Neutrophil (primary cell): ENCODE results near the gene CCIN.

ENCODE experiments used
- H3K27ac ChIP-seq: fragments of 200-600 bp; sonication (generic); 2 replicates; pipeline ENCODE4 v1.5.1; 2016; ENCODE audit warnings: mild to moderate bottlenecking, moderate library complexity
- H3K27me3 ChIP-seq: fragments of 200-600 bp; sonication (generic); 2 replicates; pipeline ENCODE4 v1.6.0; 2016; ENCODE audit warnings: mild to moderate bottlenecking
- H3K36me3 ChIP-seq: fragments of 200-600 bp; sonication (generic); 2 replicates; pipeline ENCODE4 v1.5.1; 2017
- H3K4me1 ChIP-seq, 2 experiments: fragments of 200-600 bp in 1 of 2; sonication (generic) in 1 of 2; 1 replicate in 1 of 2; 2 replicates in 1 of 2; pipeline versions ENCODE4 v1.5.1 to v1.6.1; 2013 to 2016; ENCODE audit warnings: low read depth in 1 of 2, low read length in 1 of 2, mild to moderate bottlenecking in 1 of 2, moderate library complexity in 1 of 2; ENCODE audit not compliant: control insufficient read depth in 1 of 2, insufficient read depth in 1 of 2
- H3K4me3 ChIP-seq, 2 experiments: fragments of 200-600 bp in 1 of 2; sonication (generic) in 1 of 2; 1 replicate in 1 of 2; 2 replicates in 1 of 2; pipeline ENCODE4 v1.5.1; 2013 to 2016; ENCODE audit warnings: low read depth in 1 of 2, low read length in 1 of 2, mild to moderate bottlenecking in 1 of 2, moderate library complexity in 1 of 2
- H3K9me3 ChIP-seq: fragments of 200-600 bp; sonication (generic); 2 replicates; pipeline ENCODE4 v1.5.1; 2016
- CTCF ChIP-seq: fragments of 200-600 bp; sonication (generic); IDR thresholded peaks from 2 replicates; pipeline ENCODE4 v1.5.1; 2016; ENCODE audit warnings: antibody characterized with exemption

The CCIN gene

DNA sequence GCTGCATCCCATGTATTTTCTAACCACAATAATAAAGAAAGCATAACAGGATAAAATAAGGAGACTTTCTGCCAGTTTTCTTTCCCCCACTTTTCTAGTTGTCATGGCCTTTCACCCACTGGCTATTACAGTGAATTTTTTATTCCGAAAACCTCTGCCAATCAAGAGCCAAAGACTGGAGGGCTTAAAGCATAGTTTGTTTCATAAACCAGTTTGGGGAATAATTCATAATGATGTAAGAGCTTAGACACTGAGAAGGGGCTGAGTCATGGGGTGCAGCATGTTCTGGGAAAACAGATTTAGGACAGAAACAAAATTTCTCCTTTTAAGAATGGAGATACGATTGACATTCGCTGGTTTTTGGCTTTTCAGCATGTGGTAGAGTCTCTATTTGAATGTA lies 37.1 kb upstream of the CCIN start:
- no peaks in the 10 kb centered on the region for H3K9me3 ChIP-seq
- TF ChIP-seq CTCF, result no peak
- peaks cover 41% of the 10 kb centered on the region in 2 experiments for H3K4me1 ChIP-seq

GRCh38 chr9:36134761-36135505 lies 34.3 kb upstream of the CCIN start:
- no peak overlapping the region for H3K4me3 ChIP-seq
- TF ChIP-seq CTCF, result no peak
- H3K36me3 ChIP-seq, result no peaks in the 10 kb centered on the region
- H3K27ac ChIP-seq, result no peak overlapping the region
- no peaks in the 10 kb centered on the region for H3K27me3 ChIP-seq
- peaks cover 39 to 41% of the 10 kb centered on the region in 2 experiments for H3K4me1 ChIP-seq
- no peaks in the 10 kb centered on the region for H3K9me3 ChIP-seq

More for the DNA sequence above, 37.1 kb upstream of the CCIN start:
- Histone ChIP-seq H3K4me3 (no peak overlapping the region), H3K27ac (no peak overlapping the region), H3K27me3 (no peaks in the 10 kb centered on the region), H3K36me3 (no peaks in the 10 kb centered on the region)

GRCh38 chr9:36135741-36136271 lies 33.4 kb upstream of the CCIN start:
- Histone ChIP-seq H3K27ac (peak overlapping the region; percentile 100), H3K4me3 (peak overlapping the region; percentile 85 to 99), H3K27me3 (no peaks in the 10 kb centered on the region), H3K9me3 (no peaks in the 10 kb centered on the region), H3K4me1 (peaks cover 46 to 48% of the 10 kb centered on the region in 2 experiments), H3K36me3 (no peaks in the 10 kb centered on the region)
- no peak for TF ChIP-seq CTCF

DNA sequence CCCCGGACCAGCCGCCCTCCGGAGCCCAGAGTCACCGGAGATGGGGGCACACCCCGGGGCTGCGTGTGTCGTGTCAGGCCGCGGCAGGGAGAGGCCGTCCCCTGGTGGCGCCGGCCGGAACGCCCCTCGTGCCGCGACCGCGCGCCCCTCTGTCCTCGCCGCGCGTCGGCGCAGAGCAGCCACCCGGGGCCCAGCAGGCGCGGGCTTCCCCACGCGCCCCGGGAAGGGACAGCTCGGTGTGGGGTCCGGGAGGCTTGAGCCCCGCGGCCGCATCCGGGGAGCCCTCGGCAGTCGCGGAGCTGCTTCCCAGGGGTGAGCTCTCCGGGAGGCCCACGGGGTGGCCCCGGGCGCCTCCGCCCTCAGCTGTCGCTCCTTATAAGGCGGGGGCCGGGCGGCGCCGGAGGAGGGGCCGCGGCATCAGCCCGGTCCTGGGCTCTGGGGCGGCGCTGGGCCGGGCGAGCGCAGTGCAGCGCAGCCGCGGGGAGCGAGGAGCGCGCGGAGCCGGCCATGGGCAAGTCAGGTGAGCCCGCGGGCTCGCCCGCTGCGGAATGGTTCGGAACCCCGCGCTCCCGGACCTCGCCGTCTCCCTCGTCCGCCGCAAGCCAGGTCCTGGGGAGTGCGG lies 32.8 kb upstream of the CCIN start, which contains the start of gene GLIPR2:
Gene GLIPR2 (plus strand): TSS at position 462 of the 622 bp plus-strand sequence. CDS start 46 bp downstream, at position 508.
- Histone ChIP-seq H3K27me3 (no peaks in the 10 kb centered on the region), H3K4me1 (peaks cover 51 to 53% of the 10 kb centered on the region in 2 experiments), H3K9me3 (no peaks in the 10 kb centered on the region), H3K4me3 (peak within 1 kb of the TSS; percentile 85 to 99), H3K27ac (peak within 1 kb of the TSS; percentile 100), H3K36me3 (no peaks in the 10 kb centered on the region)
- TF ChIP-seq CTCF, result peak; percentile 77

DNA sequence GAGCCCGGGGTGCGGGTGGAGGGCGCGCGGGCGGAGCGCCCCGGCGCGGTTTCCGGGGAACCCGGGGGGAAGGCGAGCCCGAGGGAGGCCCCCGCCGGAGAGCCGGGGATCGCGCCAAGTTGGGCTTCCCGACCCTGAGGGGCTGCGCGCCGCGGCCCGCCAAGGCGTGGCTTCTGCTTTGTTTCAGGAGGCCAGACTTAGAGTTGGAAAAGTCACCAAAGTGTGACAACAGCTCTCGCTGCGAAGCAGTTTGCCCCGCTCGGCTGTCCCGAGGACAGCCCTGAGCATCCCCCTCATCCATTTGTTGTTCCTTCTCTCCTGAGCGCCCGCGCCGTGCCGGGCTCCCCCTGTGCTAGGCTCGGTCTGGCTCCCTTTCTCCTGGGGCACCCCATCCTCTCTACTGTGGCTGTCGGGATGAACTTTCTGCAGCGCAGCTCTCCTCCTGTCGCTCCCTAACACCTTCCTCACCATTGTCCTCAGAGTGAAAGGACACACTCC lies 32.2 kb upstream of the CCIN start:
- TF ChIP-seq CTCF, result no peak
- peak overlapping the region; percentile 100 for H3K27ac ChIP-seq
- no peaks in the 10 kb centered on the region for H3K27me3 ChIP-seq
- H3K4me3 ChIP-seq, result peak overlapping the region; percentile 85 to 99
- H3K9me3 ChIP-seq, result no peaks in the 10 kb centered on the region
- peaks cover 57 to 59% of the 10 kb centered on the region in 2 experiments for H3K4me1 ChIP-seq
- peaks cover 2% of the 10 kb centered on the region for H3K36me3 ChIP-seq
